ENCODE measurements around the gene CAPN14. TPM values are rescaled to one million over a fixed set of nuclear protein-coding genes. Genes with fewer than 3 reads are reported as not detected.
"Not testable (repeated sequence)": the region's sequence is repeated elsewhere in the genome, so short reads cannot be mapped to it uniquely, and the experiment has no call there.

Gene CAPN14
- total RNA-seq, 4 donors from 2014 or later, result 0.14 to 0.16 TPM; not detected in 2

DNA sequence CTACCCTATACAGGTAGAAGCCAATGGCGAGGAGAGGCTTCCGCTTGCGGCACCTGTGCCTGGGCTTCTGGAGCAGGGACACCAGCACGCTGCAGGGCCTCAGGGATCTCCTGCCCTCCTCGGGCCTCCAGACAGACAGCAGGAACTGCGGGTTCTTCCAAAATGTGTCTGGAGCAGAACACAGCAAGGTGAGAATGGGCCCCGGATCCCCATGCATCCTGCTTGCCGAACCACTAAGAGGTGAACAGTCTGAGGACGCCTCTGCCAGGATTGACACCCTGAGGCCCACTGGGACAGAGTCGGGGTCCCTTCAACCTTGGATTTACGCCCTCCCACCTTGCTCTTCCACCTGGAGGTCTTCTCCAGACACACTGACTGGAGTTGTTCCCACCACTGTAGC, 25.4 kb downstream of the CAPN14 start:
- WGBS, 2 donors (ENCODE audit: low coverage in 1 of 2), result 87 to 100% methylated on average over 1 to 11 of the region's 11 CpGs
- Histone ChIP-seq H3K9me3 (no peaks in the 10 kb centered on the region), H3K4me1 (no peaks in the 10 kb centered on the region), H3K36me3 (no peaks in the 10 kb centered on the region), H3K4me3 (no peak overlapping the region), H3K27me3 (no peaks in the 10 kb centered on the region), H3K27ac (no peak overlapping the region)
- no peak for DNase-seq
- in situ Hi-C loops (cut with MboI; ENCODE audit: low pct_ligation_motif_present in 1 of 4, low pct_unique_long_range_greater_than_20kb in 1 of 4, low sequenced_read_pairs in 3 of 4), result no loop called here
- TF ChIP-seq EP300 (IDR thresholded peaks at IDR 0.05; ENCODE audit: low read depth) (no peak), POLR2A (IDR thresholded peaks at IDR 0.05) (no peak), POLR2AphosphoS5 (IDR thresholded peaks at IDR 0.05) (no peak)
- TF ChIP-seq, protein P1, sequence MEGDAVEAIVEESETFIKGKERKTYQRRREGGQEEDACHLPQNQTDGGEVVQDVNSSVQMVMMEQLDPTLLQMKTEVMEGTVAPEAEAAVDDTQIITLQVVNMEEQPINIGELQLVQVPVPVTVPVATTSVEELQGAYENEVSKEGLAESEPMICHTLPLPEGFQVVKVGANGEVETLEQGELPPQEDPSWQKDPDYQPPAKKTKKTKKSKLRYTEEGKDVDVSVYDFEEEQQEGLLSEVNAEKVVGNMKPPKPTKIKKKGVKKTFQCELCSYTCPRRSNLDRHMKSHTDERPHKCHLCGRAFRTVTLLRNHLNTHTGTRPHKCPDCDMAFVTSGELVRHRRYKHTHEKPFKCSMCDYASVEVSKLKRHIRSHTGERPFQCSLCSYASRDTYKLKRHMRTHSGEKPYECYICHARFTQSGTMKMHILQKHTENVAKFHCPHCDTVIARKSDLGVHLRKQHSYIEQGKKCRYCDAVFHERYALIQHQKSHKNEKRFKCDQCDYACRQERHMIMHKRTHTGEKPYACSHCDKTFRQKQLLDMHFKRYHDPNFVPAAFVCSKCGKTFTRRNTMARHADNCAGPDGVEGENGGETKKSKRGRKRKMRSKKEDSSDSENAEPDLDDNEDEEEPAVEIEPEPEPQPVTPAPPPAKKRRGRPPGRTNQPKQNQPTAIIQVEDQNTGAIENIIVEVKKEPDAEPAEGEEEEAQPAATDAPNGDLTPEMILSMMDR (IDR thresholded peaks at IDR 0.05), result no peak
- intact Hi-C loops (cut with DNase I; ENCODE audit: low total_unique reads), result no loop called here

DNA sequence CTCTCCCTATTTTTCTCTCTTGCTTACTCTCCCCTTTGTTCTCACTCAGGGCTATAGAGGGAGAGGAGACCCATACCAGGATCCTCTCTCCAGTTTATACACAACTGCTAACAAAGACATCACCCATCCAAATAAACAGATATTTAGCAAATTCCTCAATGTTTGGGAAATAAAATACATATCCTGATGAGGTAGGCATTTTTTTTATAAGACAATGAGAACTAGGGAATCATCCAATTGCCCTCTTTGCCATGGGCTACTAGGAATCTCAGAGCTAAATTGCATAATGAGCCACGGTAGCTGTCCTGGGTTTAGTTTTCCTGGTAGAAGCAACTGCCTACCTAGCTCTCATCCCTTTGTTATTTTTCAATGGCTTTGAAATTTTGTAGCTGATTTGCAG, 27.1 kb downstream of the CAPN14 start:
- Histone ChIP-seq H3K4me1 (no peaks in the 10 kb centered on the region), H3K9me3 (no peaks in the 10 kb centered on the region), H3K27ac (no peak overlapping the region), H3K4me3 (no peak overlapping the region), H3K27me3 (no peaks in the 10 kb centered on the region), H3K36me3 (no peaks in the 10 kb centered on the region)
- 73 to 75% methylated on average over 1 of the region's 1 CpG for WGBS, 2 donors (ENCODE audit: low coverage in 1 of 2)
- in situ Hi-C loops (cut with MboI; ENCODE audit: low pct_ligation_motif_present in 1 of 4, low pct_unique_long_range_greater_than_20kb in 1 of 4, low sequenced_read_pairs in 3 of 4), result no loop called here
- DNase-seq, result no peak
- TF ChIP-seq EP300 (IDR thresholded peaks at IDR 0.05; ENCODE audit: low read depth), result no peak
- TF ChIP-seq, protein P1 (IDR thresholded peaks at IDR 0.05), result no peak
- no peak for TF ChIP-seq POLR2AphosphoS5 (IDR thresholded peaks at IDR 0.05)
- no peak for TF ChIP-seq POLR2A (IDR thresholded peaks at IDR 0.05)
- intact Hi-C loops (cut with DNase I; ENCODE audit: low total_unique reads), result no loop called here

DNA sequence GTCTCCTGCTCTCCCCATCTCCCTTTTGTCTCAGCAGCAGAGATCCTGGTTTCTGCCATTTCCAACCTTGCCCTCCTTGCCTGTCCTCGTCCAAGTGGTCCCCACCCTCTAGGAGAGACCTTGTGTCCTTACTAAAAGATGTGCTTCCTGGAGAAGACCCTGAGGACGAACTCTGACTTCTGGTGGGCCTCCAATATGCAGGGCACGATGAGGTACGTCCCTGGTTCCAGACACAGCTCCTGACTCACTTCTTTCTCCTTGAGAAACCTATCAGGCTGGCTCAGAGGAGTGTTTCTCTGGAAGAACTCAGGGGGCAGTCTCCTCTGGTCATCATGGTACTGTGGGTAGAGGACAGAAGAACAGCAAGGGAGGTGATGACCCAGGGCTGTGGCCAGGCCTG, 28.2 kb downstream of the CAPN14 start:
- TF ChIP-seq POLR2AphosphoS5 (IDR thresholded peaks at IDR 0.05) (no peak), POLR2A (IDR thresholded peaks at IDR 0.05) (no peak), EP300 (IDR thresholded peaks at IDR 0.05; ENCODE audit: low read depth) (no peak)
- TF ChIP-seq, protein P1 (IDR thresholded peaks at IDR 0.05), result no peak
- intact Hi-C loops (cut with DNase I; ENCODE audit: low total_unique reads), result no loop called here
- in situ Hi-C loops (cut with MboI; ENCODE audit: low pct_ligation_motif_present in 1 of 4, low pct_unique_long_range_greater_than_20kb in 1 of 4, low sequenced_read_pairs in 3 of 4), result no loop called here
- H3K4me3 ChIP-seq, result no peak overlapping the region
- 79% methylated on average over 4 of the region's 4 CpGs; no CpG with 5 or more reads in 1 of the 2 donors for WGBS, 2 donors (ENCODE audit: low coverage in 1 of 2)
- DNase-seq, result no peak
- no peaks in the 10 kb centered on the region for H3K4me1 ChIP-seq
- no peak overlapping the region for H3K27ac ChIP-seq
- H3K9me3 ChIP-seq, result no peaks in the 10 kb centered on the region
- H3K36me3 ChIP-seq, result no peaks in the 10 kb centered on the region
- H3K27me3 ChIP-seq, result no peaks in the 10 kb centered on the region

DNA sequence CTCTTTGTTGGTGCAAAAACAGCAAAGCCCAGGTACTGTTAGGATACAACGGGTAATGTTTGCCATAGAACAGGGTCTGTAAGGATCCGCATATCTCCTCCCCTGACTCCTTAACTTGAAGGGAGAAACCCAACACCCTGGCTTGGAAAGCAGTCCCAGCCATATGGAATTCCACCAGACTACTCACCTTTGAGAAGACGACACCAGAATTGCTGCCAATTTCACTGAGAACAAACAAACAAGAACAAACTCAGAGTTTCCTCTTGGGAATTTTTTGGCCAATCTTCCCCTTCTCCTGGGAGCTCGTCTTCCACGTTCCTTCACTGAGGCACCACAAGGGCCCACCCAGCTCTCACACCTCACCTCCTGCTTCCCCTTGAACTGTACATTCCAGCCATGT, 29.2 kb downstream of the CAPN14 start:
- Histone ChIP-seq H3K27ac (no peak overlapping the region), H3K4me1 (no peaks in the 10 kb centered on the region), H3K9me3 (no peaks in the 10 kb centered on the region), H3K27me3 (no peaks in the 10 kb centered on the region), H3K4me3 (no peak overlapping the region), H3K36me3 (no peaks in the 10 kb centered on the region)
- TF ChIP-seq EP300 (IDR thresholded peaks at IDR 0.05; ENCODE audit: low read depth) (no peak), POLR2A (IDR thresholded peaks at IDR 0.05) (no peak), POLR2AphosphoS5 (IDR thresholded peaks at IDR 0.05) (no peak)
- intact Hi-C loops (cut with DNase I; ENCODE audit: low total_unique reads), result no loop called here
- DNase-seq, result no peak
- in situ Hi-C loops (cut with MboI; ENCODE audit: low pct_ligation_motif_present in 1 of 4, low pct_unique_long_range_greater_than_20kb in 1 of 4, low sequenced_read_pairs in 3 of 4), result no loop called here
- WGBS, 2 donors (ENCODE audit: low coverage in 1 of 2), result 62 to 75% methylated on average over 4 to 5 of the region's 5 CpGs

DNA sequence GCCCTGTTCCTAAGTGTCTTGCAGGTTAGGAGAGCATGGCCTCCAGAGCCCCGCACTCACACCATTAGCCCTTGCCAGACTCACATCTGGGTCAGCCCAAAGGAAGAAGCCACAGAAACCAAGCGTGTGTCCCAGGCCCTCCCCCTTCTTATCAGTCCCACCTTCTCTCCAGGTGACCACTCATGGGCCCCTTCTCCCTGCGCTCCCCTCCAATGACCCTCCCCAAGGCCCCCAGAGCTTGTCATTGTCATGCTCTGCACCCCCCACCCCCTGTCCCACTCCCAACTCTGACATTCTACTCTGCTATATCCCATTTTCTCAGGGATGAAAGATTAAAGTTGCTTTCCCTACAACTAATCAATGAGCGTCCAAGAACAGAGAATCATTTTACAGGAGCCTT, 30.1 kb downstream of the CAPN14 start:
- 80 to 94% methylated on average over 1 to 4 of the region's 4 CpGs for WGBS, 2 donors (ENCODE audit: low coverage in 1 of 2)
- no peaks in the 10 kb centered on the region for H3K9me3 ChIP-seq
- TF ChIP-seq EP300 (IDR thresholded peaks at IDR 0.05; ENCODE audit: low read depth) (no peak), POLR2AphosphoS5 (IDR thresholded peaks at IDR 0.05) (no peak)
- TF ChIP-seq, protein P1 (IDR thresholded peaks at IDR 0.05), result no peak
- no peaks in the 10 kb centered on the region for H3K27me3 ChIP-seq
- no peak for DNase-seq
- no peaks in the 10 kb centered on the region for H3K36me3 ChIP-seq
- no peak overlapping the region for H3K4me3 ChIP-seq
- H3K27ac ChIP-seq, result no peak overlapping the region
- no peaks in the 10 kb centered on the region for H3K4me1 ChIP-seq
- intact Hi-C loops (cut with DNase I; ENCODE audit: low total_unique reads), result no loop called here
- in situ Hi-C loops (cut with MboI; ENCODE audit: low pct_ligation_motif_present in 1 of 4, low pct_unique_long_range_greater_than_20kb in 1 of 4, low sequenced_read_pairs in 3 of 4), result no loop called here

DNA sequence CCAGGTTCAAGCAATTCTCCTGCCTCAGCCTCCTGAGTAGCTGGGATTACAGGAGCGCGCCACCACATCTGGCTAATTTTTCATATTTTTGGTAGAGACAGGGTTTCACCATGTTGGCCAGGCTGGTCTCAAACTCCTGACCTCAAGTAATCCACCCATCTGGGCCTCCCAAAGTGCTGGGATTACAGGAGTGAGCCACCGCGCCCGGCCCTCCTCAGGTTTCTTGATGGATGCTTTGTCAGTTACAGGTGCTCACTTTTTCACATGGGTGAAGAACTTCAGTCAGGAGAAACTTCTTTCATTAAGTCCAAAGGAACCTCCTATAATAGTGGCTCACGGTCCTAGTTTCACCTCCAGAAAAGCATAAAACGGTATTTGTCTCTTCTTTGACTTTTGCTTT, 33.3 kb downstream of the CAPN14 start:
- H3K27ac ChIP-seq; H3K27me3 ChIP-seq; H3K9me3 ChIP-seq; in situ Hi-C loops (cut with MboI; ENCODE audit: low pct_ligation_motif_present in 1 of 4, low pct_unique_long_range_greater_than_20kb in 1 of 4, low sequenced_read_pairs in 3 of 4); H3K4me1 ChIP-seq; H3K4me3 ChIP-seq; intact Hi-C loops (cut with DNase I; ENCODE audit: low total_unique reads); H3K36me3 ChIP-seq; DNase-seq: not testable (repeated sequence)
- 83 to 96% methylated on average over 5 to 7 of the region's 7 CpGs for WGBS, 2 donors (ENCODE audit: low coverage in 1 of 2)

All from transverse colon (tissue), 4 donors.